GM13977 (cell line): ENCODE results near the gene PGA3.
"Not testable (repeated sequence)": the region's sequence is repeated elsewhere in the genome, so short reads cannot be mapped to it uniquely, and the experiment has no call there.

Experiments
- DNase-seq: peaks from one replicate; pipeline ENCODE4 v3.0.0; 2012; ENCODE audit warnings: low spot score
- in situ Hi-C: fragments of 300-500 bp; cut with MboI; formaldehyde crosslinking; loops from one replicate; pipeline ENCODE4 v1.12.0; 2022; ENCODE audit warnings: low sequenced_read_pairs, low pct_unique_long_range_greater_than_20kb, mixed read lengths, inconsistent platforms; ENCODE audit not compliant: unreplicated experiment
- TF ChIP-seq, protein P1 (sequence below): IDR thresholded peaks from 2 replicates; pipeline ENCODE4 v1.5.1; 2012; ENCODE audit warnings: mild to moderate bottlenecking, control low read depth; ENCODE audit not compliant: insufficient read depth; ENCODE audit errors: extremely low read depth, missing control alignments

Gene PGA3

DNA sequence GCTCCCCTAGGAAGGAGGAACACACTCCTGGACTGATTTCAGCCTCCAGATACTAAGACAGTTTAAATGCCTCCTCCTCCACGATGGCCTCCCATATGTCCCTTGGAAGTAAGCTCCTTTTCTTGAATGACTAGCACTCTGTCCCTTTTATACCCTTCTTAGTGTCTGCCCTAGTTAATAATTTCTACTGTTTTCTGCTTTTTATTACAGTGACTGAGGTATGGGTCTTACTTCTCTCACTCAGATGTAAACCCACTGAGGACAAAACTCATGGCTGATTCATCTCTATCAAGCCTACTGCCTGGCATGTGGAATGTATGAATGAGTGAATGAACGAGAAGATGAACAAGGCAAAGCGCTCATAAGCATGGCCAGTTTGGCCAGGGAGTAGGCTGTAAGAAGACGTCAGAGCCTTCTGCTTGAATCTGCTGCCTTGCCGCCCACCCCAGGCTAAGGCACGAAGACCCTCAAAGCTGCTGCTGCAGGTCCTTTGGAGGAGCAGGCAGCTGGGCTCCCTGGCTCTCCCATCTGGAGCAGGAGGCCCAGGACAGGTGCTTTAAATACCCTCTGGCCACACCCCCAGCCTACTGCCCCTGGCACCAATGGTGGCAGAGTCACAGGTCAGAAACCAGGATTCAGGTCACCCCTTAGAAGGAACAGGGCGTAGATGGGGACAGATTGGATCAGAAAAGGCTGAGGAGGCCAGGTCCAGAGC is 8.2 kb upstream of the PGA3 start:
- no peak for DNase-seq
- TF ChIP-seq, protein P1, sequence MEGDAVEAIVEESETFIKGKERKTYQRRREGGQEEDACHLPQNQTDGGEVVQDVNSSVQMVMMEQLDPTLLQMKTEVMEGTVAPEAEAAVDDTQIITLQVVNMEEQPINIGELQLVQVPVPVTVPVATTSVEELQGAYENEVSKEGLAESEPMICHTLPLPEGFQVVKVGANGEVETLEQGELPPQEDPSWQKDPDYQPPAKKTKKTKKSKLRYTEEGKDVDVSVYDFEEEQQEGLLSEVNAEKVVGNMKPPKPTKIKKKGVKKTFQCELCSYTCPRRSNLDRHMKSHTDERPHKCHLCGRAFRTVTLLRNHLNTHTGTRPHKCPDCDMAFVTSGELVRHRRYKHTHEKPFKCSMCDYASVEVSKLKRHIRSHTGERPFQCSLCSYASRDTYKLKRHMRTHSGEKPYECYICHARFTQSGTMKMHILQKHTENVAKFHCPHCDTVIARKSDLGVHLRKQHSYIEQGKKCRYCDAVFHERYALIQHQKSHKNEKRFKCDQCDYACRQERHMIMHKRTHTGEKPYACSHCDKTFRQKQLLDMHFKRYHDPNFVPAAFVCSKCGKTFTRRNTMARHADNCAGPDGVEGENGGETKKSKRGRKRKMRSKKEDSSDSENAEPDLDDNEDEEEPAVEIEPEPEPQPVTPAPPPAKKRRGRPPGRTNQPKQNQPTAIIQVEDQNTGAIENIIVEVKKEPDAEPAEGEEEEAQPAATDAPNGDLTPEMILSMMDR: no peak
- in situ Hi-C loops: loop anchor here (5.0 to 25.0 kb wide), 2 partner anchors 72 to 358 kb away; partner anchors contain the start of gene CCDC86

DNA sequence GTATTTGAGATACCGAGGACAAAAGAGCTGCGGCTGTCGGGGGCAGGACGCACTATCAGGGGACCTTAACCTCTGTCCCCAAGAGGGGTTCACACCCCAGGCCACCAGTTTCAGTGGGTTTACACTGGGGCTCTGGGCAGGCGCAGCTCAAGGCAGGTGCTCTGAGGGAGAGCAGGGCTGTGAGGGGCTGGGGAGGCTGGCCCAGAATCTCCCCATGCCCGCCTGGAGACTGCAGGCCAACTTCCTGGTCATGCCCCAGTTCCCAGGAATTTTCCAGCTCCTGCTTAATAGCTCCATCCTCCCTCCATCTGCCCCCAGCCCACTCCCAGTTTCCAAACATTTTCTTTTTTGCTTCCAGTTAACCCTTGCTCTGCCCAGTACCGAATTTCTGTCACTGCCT is 7.6 kb upstream of the PGA3 start:
- in situ Hi-C loops: loop anchor here (5.0 to 25.0 kb wide), 2 partner anchors 72 to 358 kb away; partner anchors contain the start of gene CCDC86
- TF ChIP-seq, protein P1: no peak
- no peak for DNase-seq

DNA sequence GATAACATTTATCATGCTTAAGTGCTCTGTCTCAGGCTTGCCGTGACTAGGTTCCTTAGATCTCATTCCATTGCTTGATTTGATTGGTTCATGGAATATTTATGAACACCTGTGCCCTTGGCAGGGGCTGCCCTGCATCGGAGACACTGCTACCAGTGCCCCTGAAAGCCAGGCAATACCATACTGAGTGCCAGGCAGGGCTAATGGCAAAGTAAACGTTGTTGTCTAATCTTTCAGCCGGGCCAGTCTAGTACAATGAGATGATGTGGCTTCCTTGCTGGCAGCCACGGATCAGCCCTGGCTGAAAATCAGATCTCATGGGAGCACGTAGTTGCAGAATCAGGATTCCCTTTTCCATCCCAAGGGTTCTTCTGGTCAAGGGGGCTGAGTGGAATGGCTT is 5.0 kb upstream of the PGA3 start:
- no peak for DNase-seq
- in situ Hi-C loops: loop anchor here (5.0 to 25.0 kb wide), 2 partner anchors 69 to 361 kb away; partner anchors contain the start of gene CCDC86
- TF ChIP-seq, protein P1: no peak

DNA sequence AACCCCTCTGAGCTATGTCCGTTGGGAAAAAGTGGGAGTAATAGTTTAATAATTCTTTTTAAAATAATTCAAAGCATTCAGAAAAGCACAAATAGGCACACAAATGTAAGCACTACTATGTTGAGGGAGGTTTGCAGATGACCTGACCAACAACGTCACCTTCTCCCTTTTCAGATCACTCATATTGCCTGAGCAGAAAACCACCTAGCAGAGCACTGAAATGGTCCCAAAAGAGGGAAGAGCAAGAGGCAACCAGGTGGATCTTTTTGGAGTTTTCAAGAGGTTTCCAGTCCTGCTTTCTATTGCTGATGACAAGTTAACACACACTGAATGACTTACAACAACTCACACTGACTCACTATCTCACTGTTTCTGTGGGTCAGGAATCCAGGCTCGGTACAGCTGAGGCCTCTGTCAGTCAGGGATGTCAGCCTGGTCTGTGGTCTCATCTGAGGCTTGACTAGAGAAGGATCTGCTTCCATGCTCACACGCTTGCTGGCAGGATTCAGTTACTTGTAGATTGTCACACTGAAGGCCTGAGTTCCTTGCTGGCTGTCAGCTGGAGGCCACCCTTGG is 4.3 kb upstream of the PGA3 start:
- in situ Hi-C loops: loop anchor here (5.0 to 25.0 kb wide), 2 partner anchors 68 to 362 kb away; partner anchors contain the start of gene CCDC86
- TF ChIP-seq, protein P1: no peak
- no peak for DNase-seq

DNA sequence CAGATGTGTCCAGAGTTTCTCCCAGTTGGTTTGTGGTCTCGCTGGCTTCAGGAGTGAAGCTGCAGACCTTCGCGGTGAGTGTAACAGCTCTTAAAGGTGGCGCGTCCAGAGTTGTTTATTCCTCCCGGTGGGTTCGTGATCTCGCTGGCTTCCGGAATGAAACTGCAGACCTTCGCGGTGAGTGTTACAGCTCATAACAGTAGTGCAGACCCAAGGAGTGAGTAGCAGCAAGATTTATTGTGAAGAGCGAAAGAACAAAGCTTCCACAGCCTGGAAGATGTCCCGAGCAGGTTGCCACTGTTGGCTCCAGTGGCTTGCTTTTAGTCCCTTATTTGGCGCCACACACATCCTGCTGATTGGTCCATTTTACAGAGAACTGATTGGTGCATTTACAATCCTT is 1.8 kb upstream of the PGA3 start:
- in situ Hi-C loops: no loop called here
- TF ChIP-seq, protein P1: no peak
- no peak for DNase-seq

DNA sequence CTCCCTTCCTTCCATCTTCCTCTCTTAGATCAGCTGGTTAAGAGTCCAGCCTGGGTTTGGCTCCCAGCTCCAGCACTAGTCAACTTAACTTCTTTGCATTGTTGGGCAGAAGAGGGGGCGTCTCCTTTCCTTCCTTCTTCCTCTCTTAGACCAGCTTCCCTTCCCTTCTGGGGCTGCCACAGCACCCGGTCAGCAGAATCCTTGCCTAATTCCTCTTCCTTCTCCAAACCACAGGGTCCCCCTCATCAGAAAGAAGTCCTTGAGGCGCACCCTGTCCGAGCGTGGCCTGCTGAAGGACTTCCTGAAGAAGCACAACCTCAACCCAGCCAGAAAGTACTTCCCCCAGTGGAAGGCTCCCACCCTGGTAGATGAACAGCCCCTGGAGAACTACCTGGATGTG is 558 bp downstream of the PGA3 start:
- in situ Hi-C loops, DNase-seq: not testable (repeated sequence)

DNA sequence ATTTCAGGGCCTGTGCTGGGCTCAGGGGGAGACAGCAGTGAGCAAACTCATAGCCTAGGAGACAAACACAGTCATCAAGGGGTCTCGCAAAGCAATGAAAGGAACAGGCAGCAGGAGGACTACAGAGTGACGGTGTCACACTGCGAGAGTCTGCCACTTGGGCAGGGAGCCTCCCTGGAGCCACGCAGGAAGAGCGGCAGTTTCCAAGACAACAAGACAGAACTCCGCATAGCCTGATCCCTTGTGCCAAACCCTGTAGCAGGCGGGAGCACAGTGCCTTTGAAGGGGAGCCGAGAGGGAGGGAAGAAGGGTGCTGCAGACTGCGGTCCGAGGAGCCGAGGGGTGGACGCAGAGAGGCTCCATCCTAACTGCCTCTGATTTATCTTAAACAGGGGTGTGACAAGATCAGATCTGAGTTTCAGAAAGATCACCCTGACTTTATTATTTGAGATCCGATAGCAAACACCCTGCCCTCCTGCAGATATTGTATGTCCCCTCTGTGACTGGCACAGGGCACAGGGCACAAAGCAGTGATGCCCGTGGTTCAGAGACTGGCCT is 1.3 kb downstream of the PGA3 start:
- in situ Hi-C loops, DNase-seq: not testable (repeated sequence)

DNA sequence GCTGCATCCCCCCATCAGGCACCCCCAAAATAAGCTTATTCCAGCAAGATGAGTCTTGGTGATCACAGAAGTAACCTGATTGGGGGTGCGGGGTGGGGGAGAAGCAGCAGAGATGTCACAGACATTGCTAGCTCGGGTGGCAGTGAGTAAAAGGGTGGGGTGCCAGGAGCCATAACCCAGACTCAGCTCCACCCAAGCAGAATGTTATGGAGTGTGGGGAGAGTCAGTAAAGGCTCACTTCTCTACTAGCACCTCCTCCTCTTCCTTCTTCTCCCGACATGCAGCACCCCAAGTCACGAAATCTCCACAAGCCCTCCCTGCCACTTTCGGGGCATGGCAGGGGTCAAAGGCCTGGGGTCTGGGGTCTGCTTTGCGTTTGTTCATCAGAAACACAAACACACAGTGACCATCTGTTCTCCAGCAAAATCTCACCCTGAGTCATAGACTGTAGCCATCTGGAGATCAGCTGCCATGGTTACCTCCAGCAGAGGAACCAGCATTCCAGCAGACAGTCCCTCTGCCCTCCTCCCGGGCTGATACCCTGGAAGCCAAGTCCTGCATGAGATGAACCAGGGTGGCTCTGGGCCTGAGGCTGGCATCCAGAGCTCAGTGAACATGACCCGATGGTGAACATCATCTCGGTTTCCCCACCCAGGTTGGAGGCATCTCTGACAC is 4.5 kb downstream of the PGA3 start:
- in situ Hi-C loops, DNase-seq: not testable (repeated sequence)

DNA sequence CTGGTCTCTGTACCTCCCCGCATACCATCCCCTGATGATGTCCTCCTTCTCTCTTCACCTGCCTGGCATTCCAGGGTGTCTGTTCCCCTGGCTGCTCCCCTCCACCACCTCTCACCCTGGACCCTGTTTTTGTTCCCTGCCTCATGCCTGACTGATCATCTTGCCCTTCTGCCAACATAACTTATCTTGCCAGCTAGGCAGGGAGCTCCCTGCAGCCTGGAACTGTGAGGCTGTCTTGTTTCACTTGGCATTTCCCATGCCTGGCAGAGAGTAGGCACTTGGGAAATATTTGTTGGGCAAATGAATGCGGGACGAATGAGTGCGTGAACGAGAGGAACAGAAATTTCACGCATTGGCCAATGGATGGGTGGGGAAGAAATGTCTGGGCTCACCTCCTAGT is 7.3 kb downstream of the PGA3 start:
- in situ Hi-C loops, DNase-seq: not testable (repeated sequence)

DNA sequence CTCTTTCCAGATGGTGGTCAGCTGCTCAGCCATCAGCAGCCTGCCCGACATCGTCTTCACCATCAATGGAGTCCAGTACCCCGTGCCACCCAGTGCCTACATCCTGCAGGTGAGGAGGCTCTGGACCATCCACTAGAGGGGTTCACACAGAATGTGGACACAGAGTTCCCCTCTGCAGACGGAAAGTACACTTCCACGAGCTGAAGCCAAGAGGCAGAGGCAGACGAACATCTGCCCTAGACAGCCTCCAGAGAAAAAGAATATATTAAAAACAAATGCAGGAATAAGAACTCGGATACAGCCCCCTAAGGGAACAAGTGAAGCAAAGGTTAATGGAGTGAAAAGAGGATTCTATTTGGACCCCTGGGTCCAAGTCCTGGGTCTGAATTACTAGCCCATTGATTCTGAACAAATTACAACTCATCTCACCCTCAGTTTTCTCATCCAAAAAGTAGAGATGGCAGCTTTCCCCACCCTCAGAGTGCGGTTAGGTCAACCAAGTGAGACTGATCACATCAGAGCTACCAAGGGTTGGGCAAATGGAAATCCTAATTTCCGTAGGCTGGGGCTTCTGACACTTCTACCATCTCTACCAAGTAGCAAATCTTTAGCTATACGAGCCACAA is 8.1 kb downstream of the PGA3 start:
- DNase-seq, in situ Hi-C loops: not testable (repeated sequence)

DNA sequence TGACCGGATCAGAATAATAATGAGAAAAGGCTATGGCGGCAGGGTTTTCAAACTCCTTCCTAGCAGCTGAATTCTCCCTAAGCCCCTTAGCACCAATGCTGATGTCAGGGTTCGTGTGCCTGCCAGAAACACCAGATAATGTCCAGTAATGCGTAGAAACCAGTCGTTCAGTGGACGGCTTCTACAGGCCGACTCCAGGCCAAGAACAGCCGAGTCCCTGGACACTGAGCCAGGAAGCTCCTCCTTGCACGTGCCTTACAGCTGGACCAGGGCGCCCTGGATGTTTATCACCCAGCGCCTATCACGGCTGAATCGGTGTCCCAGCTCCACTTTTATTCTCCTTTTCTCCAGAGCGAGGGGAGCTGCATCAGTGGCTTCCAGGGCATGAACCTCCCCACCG is 8.9 kb downstream of the PGA3 start:
- DNase-seq, in situ Hi-C loops: not testable (repeated sequence)
